SH-SY5Y (cell line): ENCODE measurements around the gene PANX2.

Experiments used
- GATA2 ChIP-seq: IDR thresholded peaks from 2 replicates; pipeline ENCODE4 v1.6.1; 2011; ENCODE audit warnings: mild to moderate bottlenecking, low read depth, low read length
- GATA3 ChIP-seq: IDR thresholded peaks from 2 replicates; pipeline ENCODE4 v1.6.1; 2011; ENCODE audit warnings: low read depth, mild to moderate bottlenecking, low read length, moderate library complexity

DNA sequence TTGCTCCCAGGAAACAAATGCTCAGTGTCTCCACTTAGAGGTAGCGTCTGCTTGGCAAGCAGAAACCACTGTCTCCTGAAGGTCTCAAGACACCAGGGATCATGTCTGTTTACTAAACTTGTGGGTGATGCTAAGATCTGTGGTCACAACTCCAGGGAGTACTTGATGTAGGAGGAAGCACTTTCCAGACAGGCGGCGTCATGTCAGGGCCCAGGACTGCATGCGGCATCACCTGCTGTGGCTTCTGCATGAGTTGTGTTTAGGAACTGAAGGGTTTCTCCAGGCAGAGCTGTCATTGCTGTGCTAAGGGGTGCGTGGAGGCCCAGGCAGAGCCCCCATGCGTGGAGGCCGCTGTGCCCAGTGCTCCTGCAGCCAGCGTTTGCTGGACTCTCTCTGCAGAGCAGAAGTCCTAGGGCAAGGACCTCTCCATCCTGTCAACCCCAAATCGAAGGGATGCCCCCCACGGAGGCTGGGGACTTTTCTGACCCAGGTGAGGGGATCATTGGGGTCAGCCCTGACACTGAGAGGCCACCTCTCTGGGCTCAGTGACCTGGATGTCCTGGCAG, 8.1 kb upstream of the PANX2 start:
- TF ChIP-seq GATA2: no peak
- TF ChIP-seq GATA3: no peak
